ENCODE results near the gene KRR1. TPM values are rescaled to one million over a fixed set of nuclear protein-coding genes. Genes with fewer than 3 reads are reported as not detected.
A peak's percentile ranks its signal among the peaks of the same experiment; 100 is the strongest.

KRR1 gene
- total RNA-seq, 1 donor from 2014 or later: 56.9 TPM

DNA sequence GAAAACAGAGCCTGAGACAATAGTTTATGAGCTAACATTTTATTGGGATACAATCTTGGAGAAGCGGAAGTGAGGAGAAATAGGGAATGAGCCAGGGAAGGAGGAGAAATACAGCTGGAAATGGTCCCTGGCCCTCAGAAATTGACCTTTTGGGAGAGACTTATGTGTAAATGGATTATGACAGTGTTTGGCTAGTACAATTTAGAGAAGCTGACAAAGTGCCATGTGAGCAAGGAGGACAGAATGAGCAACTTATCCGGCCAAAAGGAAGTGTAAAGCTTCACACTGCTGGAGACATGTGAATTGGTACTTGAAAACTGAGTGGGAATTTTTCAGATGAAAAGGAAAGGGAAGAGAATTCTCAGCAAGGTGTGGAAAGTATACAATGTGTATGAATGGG lies 28.0 kb downstream of the KRR1 start:
- Histone ChIP-seq H4K20me1 (ENCODE audit: insufficient read depth, low read length) (peaks cover 49% of the 10 kb centered on the region), H3K9me3 (ENCODE audit: insufficient read depth, low read depth, low read length) (no peaks in the 10 kb centered on the region), H3K36me3 (ENCODE audit: insufficient read depth, low read length) (peaks cover 14% of the 10 kb centered on the region), H3K9ac (ENCODE audit: low read length) (peak overlapping the region; percentile 90), H3K27ac (ENCODE audit: low read depth, low read length) (peak overlapping the region; percentile 28), H3K4me2 (ENCODE audit: low read length) (peak overlapping the region; percentile 94), H3K27me3 (ENCODE audit: insufficient read depth, low read length) (no peaks in the 10 kb centered on the region), H3K4me1 (ENCODE audit: insufficient read depth, low read length) (peaks cover 47% of the 10 kb centered on the region), H2AFZ (ENCODE audit: low read depth, low read length) (no peak overlapping the region), H3K79me2 (ENCODE audit: insufficient read depth, low read length) (peaks cover 74% of the 10 kb centered on the region), H3K4me3 (ENCODE audit: insufficient read depth, low read depth, low read length) (peak overlapping the region; percentile 95)
- FAIRE-seq: peak; percentile 5
- H3K27me3 Mint-ChIP-seq (ENCODE audit: low read depth, unreplicated experiment): no peaks in the 10 kb centered on the region
- DNase-seq (ENCODE audit: low read depth): no peak
- H3K9me3 Mint-ChIP-seq (ENCODE audit: unreplicated experiment): no peaks in the 10 kb centered on the region
- H3K27ac Mint-ChIP-seq (ENCODE audit: unreplicated experiment): peak overlapping the region; percentile 44
- H3K4me1 Mint-ChIP-seq (ENCODE audit: low read depth, unreplicated experiment): peaks cover 38% of the 10 kb centered on the region
- peaks cover 8% of the 10 kb centered on the region for H3K36me3 Mint-ChIP-seq (ENCODE audit: low read depth, unreplicated experiment)
- peak overlapping the region; percentile 91 for H3K4me3 Mint-ChIP-seq (ENCODE audit: unreplicated experiment)
- TF ChIP-seq EZH2 (IDR thresholded peaks at IDR 0.05; ENCODE audit: insufficient read depth, low read length) (no peak), CTCF (IDR thresholded peaks at IDR 0.05; ENCODE audit: insufficient read depth, low read depth, low read length) (no peak)

GRCh38 chr12:75482646-75483045 lies 28.8 kb downstream of the KRR1 start:
- Histone ChIP-seq H3K4me2 (ENCODE audit: low read length) (peak overlapping the region; percentile 94), H3K9me3 (ENCODE audit: insufficient read depth, low read depth, low read length) (no peaks in the 10 kb centered on the region), H3K4me1 (ENCODE audit: insufficient read depth, low read length) (peaks cover 43% of the 10 kb centered on the region), H3K4me3 (ENCODE audit: insufficient read depth, low read depth, low read length) (peak overlapping the region; percentile 95), H2AFZ (ENCODE audit: low read depth, low read length) (no peak overlapping the region), H3K27me3 (ENCODE audit: insufficient read depth, low read length) (no peaks in the 10 kb centered on the region), H3K36me3 (ENCODE audit: insufficient read depth, low read length) (peaks cover 14% of the 10 kb centered on the region), H4K20me1 (ENCODE audit: insufficient read depth, low read length) (peaks cover 44% of the 10 kb centered on the region), H3K27ac (ENCODE audit: low read depth, low read length) (peak overlapping the region; percentile 89), H3K79me2 (ENCODE audit: insufficient read depth, low read length) (peaks cover 67% of the 10 kb centered on the region), H3K9ac (ENCODE audit: low read length) (peak overlapping the region; percentile 90)
- Mint-ChIP-seq H3K36me3 (ENCODE audit: low read depth, unreplicated experiment) (peaks cover 8% of the 10 kb centered on the region), H3K4me3 (ENCODE audit: unreplicated experiment) (peak overlapping the region; percentile 91), H3K4me1 (ENCODE audit: low read depth, unreplicated experiment) (peaks cover 38% of the 10 kb centered on the region), H3K27ac (ENCODE audit: unreplicated experiment) (peak overlapping the region; percentile 93), H3K27me3 (ENCODE audit: low read depth, unreplicated experiment) (no peaks in the 10 kb centered on the region), H3K9me3 (ENCODE audit: unreplicated experiment) (no peaks in the 10 kb centered on the region)
- DNase-seq (ENCODE audit: low read depth): no peak
- TF ChIP-seq CTCF (IDR thresholded peaks at IDR 0.05; ENCODE audit: insufficient read depth, low read depth, low read length): no peak
- TF ChIP-seq EZH2 (IDR thresholded peaks at IDR 0.05; ENCODE audit: insufficient read depth, low read length): no peak
- no peak for FAIRE-seq

DNA sequence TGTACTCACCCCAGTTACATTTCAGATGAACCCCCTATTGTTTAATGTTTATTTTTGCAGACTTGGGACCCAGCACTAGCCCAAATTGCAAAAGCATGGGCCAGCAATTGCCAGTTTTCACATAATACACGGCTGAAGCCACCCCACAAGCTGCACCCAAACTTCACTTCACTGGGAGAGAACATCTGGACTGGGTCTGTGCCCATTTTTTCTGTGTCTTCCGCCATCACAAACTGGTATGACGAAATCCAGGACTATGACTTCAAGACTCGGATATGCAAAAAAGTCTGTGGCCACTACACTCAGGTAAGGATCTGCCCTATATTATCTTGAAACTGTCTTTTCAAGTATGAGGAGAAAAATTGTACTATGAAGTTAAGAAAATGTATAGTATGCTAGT lies 29.6 kb downstream of the KRR1 start:
- peaks cover 40% of the 10 kb centered on the region for H4K20me1 ChIP-seq (ENCODE audit: insufficient read depth, low read length)
- H3K9ac ChIP-seq (ENCODE audit: low read length): peak overlapping the region; percentile 90
- peaks cover 59% of the 10 kb centered on the region for H3K79me2 ChIP-seq (ENCODE audit: insufficient read depth, low read length)
- peaks cover 36% of the 10 kb centered on the region for H3K4me1 ChIP-seq (ENCODE audit: insufficient read depth, low read length)
- TF ChIP-seq EZH2 (IDR thresholded peaks at IDR 0.05; ENCODE audit: insufficient read depth, low read length) (no peak), CTCF (IDR thresholded peaks at IDR 0.05; ENCODE audit: insufficient read depth, low read depth, low read length) (no peak)
- FAIRE-seq: no peak
- no peak overlapping the region for H2AFZ ChIP-seq (ENCODE audit: low read depth, low read length)
- no peaks in the 10 kb centered on the region for H3K9me3 ChIP-seq (ENCODE audit: insufficient read depth, low read depth, low read length)
- H3K36me3 ChIP-seq (ENCODE audit: insufficient read depth, low read length): peaks cover 14% of the 10 kb centered on the region
- Mint-ChIP-seq H3K27ac (ENCODE audit: unreplicated experiment) (peak overlapping the region; percentile 93), H3K27me3 (ENCODE audit: low read depth, unreplicated experiment) (no peaks in the 10 kb centered on the region), H3K4me1 (ENCODE audit: low read depth, unreplicated experiment) (peaks cover 35% of the 10 kb centered on the region), H3K36me3 (ENCODE audit: low read depth, unreplicated experiment) (peaks cover 8% of the 10 kb centered on the region), H3K9me3 (ENCODE audit: unreplicated experiment) (no peaks in the 10 kb centered on the region), H3K4me3 (ENCODE audit: unreplicated experiment) (peak overlapping the region; percentile 91)
- no peaks in the 10 kb centered on the region for H3K27me3 ChIP-seq (ENCODE audit: insufficient read depth, low read length)
- H3K4me3 ChIP-seq (ENCODE audit: insufficient read depth, low read depth, low read length): peak overlapping the region; percentile 95
- H3K27ac ChIP-seq (ENCODE audit: low read depth, low read length): peak overlapping the region; percentile 89
- peak; percentile 71 for DNase-seq (ENCODE audit: low read depth)
- H3K4me2 ChIP-seq (ENCODE audit: low read length): peak overlapping the region; percentile 94
